Measurements from ENCODE around the gene NECAB2. TPM values are rescaled to one million over a fixed set of nuclear protein-coding genes. Genes with fewer than 3 reads are reported as not detected.

The NECAB2 gene
- total RNA-seq, 6 experiments from 2014 or later, result 0.40 TPM; not detected in 5

DNA sequence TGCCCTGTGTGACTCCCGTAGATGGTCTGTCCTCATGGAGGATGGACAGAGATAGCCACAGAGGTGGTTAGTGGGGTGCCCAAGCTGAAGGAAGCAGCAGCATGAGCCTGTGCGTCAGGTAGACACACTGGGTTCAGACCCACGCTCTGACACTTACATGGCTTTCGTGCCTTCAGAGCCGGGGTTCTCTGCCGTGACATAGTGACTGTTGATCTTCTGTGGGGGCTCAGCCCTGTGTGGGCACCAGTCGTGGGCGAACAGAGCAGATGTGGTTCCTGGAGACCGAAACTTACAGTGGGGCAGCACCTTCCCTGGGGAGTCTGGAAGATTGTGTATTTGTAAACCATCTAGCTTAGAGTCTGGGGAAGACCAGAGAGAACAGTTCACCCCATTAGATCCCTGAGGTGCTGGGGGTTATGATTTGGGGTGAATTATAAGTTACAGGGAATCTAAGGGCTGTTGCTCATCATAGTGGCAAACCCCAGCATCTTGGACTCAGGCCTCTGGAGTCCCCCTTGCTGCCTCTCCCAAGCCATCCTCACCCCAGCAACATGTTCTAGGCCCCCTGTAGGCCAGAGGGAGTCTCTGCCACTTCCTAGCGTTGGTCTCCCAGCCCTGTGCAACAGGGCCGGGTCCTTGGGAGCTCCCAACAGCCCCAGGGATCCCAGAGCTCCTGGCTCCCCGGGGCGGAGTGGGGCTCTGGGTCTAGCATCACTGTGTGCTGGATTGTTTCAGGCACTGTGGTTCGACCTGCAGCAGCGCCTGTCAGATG, 28.6 kb downstream of the NECAB2 start:
- Mint-ChIP-seq H3K27ac (no peak overlapping the region), H3K4me1 (ENCODE audit: low read depth) (peaks cover 30% of the 10 kb centered on the region), H3K36me3 (ENCODE audit: low read depth) (no peaks in the 10 kb centered on the region), H3K27me3 (ENCODE audit: insufficient read depth) (peaks cover 19% of the 10 kb centered on the region), H3K9me3 (no peaks in the 10 kb centered on the region), H3K4me3 (no peak overlapping the region)
- DNase-seq, result no peak
- TF ChIP-seq, protein P1, sequence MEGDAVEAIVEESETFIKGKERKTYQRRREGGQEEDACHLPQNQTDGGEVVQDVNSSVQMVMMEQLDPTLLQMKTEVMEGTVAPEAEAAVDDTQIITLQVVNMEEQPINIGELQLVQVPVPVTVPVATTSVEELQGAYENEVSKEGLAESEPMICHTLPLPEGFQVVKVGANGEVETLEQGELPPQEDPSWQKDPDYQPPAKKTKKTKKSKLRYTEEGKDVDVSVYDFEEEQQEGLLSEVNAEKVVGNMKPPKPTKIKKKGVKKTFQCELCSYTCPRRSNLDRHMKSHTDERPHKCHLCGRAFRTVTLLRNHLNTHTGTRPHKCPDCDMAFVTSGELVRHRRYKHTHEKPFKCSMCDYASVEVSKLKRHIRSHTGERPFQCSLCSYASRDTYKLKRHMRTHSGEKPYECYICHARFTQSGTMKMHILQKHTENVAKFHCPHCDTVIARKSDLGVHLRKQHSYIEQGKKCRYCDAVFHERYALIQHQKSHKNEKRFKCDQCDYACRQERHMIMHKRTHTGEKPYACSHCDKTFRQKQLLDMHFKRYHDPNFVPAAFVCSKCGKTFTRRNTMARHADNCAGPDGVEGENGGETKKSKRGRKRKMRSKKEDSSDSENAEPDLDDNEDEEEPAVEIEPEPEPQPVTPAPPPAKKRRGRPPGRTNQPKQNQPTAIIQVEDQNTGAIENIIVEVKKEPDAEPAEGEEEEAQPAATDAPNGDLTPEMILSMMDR (IDR thresholded peaks at IDR 0.05), result no peak

DNA sequence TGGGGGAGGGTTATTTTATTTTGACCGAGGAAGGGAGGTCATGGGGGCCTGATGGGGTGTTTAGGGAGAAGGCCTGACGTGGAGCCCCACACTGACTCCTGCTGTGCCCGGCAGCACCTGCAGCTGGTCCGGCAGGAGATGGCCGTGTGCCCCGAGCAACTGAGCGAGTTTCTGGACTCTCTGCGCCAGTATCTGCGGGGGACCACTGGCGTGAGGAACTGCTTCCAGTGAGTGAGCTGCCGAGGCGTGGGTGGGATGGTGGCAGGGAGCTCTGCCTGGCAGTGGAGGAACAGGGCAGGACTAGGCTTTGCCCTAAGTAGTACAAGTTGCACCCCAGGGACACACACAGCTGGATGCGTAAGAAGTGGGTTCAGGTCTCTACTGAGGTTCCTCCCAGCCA, 30.0 kb downstream of the NECAB2 start:
- H3K27me3 Mint-ChIP-seq (ENCODE audit: insufficient read depth), result peaks cover 26% of the 10 kb centered on the region
- peaks cover 21% of the 10 kb centered on the region for H3K4me1 Mint-ChIP-seq (ENCODE audit: low read depth)
- H3K9me3 Mint-ChIP-seq, result no peaks in the 10 kb centered on the region
- no peaks in the 10 kb centered on the region for H3K36me3 Mint-ChIP-seq (ENCODE audit: low read depth)
- no peak overlapping the region for H3K27ac Mint-ChIP-seq
- TF ChIP-seq, protein P1 (IDR thresholded peaks at IDR 0.05), result no peak
- no peak overlapping the region for H3K4me3 Mint-ChIP-seq
- DNase-seq, result no peak

GRCh38 chr16:84000989-84001642, 33.1 kb downstream of the NECAB2 start:
- no peak overlapping the region for H3K4me3 Mint-ChIP-seq
- TF ChIP-seq, protein P1 (IDR thresholded peaks at IDR 0.05), result no peak

DNA sequence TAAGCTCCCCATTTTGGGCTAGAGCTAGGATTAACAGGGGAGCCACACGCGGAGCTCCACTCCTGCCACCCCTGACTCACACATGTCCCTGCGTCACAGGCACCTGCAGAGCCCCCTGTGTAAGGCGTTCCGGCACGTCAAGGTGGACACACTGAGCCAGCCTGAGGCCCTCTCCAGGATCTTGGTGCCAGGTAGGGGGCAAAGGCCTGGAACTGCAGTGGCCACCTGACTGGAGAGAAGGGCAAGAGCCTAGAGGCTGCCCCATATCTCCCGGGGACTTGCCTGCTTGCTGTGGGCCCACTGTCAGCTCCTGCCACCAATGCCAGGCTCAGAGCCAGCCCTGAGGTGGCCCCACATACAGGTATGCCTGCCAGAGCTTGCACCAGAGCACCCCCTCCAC, 33.7 kb downstream of the NECAB2 start:
- H3K4me3 Mint-ChIP-seq, result no peak overlapping the region
- H3K27me3 Mint-ChIP-seq (ENCODE audit: insufficient read depth), result peaks cover 46% of the 10 kb centered on the region
- DNase-seq, result no peak
- H3K27ac Mint-ChIP-seq, result no peak overlapping the region
- no peaks in the 10 kb centered on the region for H3K9me3 Mint-ChIP-seq
- no peaks in the 10 kb centered on the region for H3K36me3 Mint-ChIP-seq (ENCODE audit: low read depth)
- TF ChIP-seq, protein P1 (IDR thresholded peaks at IDR 0.05), result no peak
- no peaks in the 10 kb centered on the region for H3K4me1 Mint-ChIP-seq (ENCODE audit: low read depth)

More at GRCh38 chr16:84000989-84001642, 33.1 kb downstream of the NECAB2 start:
- Mint-ChIP-seq H3K4me1 (ENCODE audit: low read depth) (no peaks in the 10 kb centered on the region), H3K27me3 (ENCODE audit: insufficient read depth) (peaks cover 41% of the 10 kb centered on the region), H3K27ac (no peak overlapping the region), H3K36me3 (ENCODE audit: low read depth) (no peaks in the 10 kb centered on the region), H3K9me3 (no peaks in the 10 kb centered on the region)
- no peak for DNase-seq

- no peak overlapping the region for H3K27ac Mint-ChIP-seq
- no peak overlapping the region for H3K4me3 Mint-ChIP-seq
- no peaks in the 10 kb centered on the region for H3K9me3 Mint-ChIP-seq
- H3K36me3 Mint-ChIP-seq (ENCODE audit: low read depth), result no peaks in the 10 kb centered on the region
- TF ChIP-seq, protein P1 (IDR thresholded peaks at IDR 0.05), result no peak
- peaks cover 42% of the 10 kb centered on the region for H3K27me3 Mint-ChIP-seq (ENCODE audit: insufficient read depth)
- DNase-seq, result no peak
- no peaks in the 10 kb centered on the region for H3K4me1 Mint-ChIP-seq (ENCODE audit: low read depth)
Measured at GRCh38 chr16:84003038-84003437, 35.0 kb downstream of the NECAB2 start.

All from HFFc6 (cell line).